Sigmoid colon (tissue), 7 donors: ENCODE results near the gene TPRKB. TPM values are rescaled to one million over a fixed set of nuclear protein-coding genes. Genes with fewer than 3 reads are reported as not detected.

Source experiments
- DNase-seq: peaks from one replicate; pipeline ENCODE4 v3.0.0-alpha.2; 2019
- H3K27ac ChIP-seq, 4 donors: fragments of 200-600 bp; sonication (generic); one replicate each; pipeline ENCODE4 v1.5.1; 2016 to 2019; ENCODE audit warnings: mild to moderate bottlenecking in 1 of 4
- H3K27me3 ChIP-seq, 3 donors: fragments of 200-600 bp; sonication (generic); one replicate each; pipeline ENCODE4 v1.5.1; 2019; ENCODE audit warnings: mild to moderate bottlenecking in 1 of 3
- H3K36me3 ChIP-seq, 4 donors: fragments of 200-600 bp; sonication (generic); one replicate each; pipeline ENCODE4 v1.5.1; 2016 to 2019
- H3K4me1 ChIP-seq, 4 donors: fragments of 200-600 bp; sonication (generic); one replicate each; pipeline ENCODE4 v1.5.1; 2017 to 2019
- H3K4me3 ChIP-seq, 4 donors: fragments of 200-600 bp; sonication (generic); one replicate each; pipeline ENCODE4 v1.5.1; 2017 to 2019; ENCODE audit warnings: mild to moderate bottlenecking in 2 of 4, moderate library complexity in 1 of 4
- H3K9me3 ChIP-seq, 4 donors: fragments of 200-600 bp in 3 of 4; sonication (generic) in 3 of 4; one replicate each; pipeline versions ENCODE4 v1.5.1 to v1.6.1; 2013 to 2019
- EP300 ChIP-seq, 4 donors: sonication (generic); formaldehyde crosslinking; IDR thresholded peaks; one replicate each; pipeline ENCODE4 v1.6.1; 2017; ENCODE audit warnings: antibody characterized with exemption in 4 of 4
- POLR2A ChIP-seq, 2 donors: fragments of 450-650 bp; IDR thresholded peaks; one replicate each; pipeline ENCODE4 v1.6.1; 2016; ENCODE audit warnings: antibody characterized with exemption in 2 of 2, mild to moderate bottlenecking in 2 of 2, moderate library complexity in 2 of 2
- POLR2AphosphoS5 ChIP-seq, 4 donors: sonication (generic); formaldehyde crosslinking; IDR thresholded peaks; one replicate each; pipeline ENCODE4 v1.6.1; 2017; ENCODE audit warnings: antibody characterized with exemption in 4 of 4
- whole genome bisulfite sequencing, 2 donors: extraction: QIAGEN DNeasy Blood & Tissue Kit; methylation state at CpG; one replicate each; pipeline ENCODE4 v1.1.7; 2013; 5-methylcytosine and 5-hydroxymethylcytosine counted together
- intact Hi-C: fragments of 100-400 bp; cut with DNase I; formaldehyde crosslinking; loops from one replicate; pipeline ENCODE4 v1.15.1; 2023
- polyA plus RNA-seq, 3 donors: library from polyadenylated mRNA; stranded (reverse); fragments of 200-250 nt; gene quantifications; one replicate each; pipeline ENCODE4 v1.2.3, GENCODE V29; 2013
- total RNA-seq, 4 donors: library from RNA; depleted of rRNA; stranded (reverse); fragments of >200 nt; gene quantifications; one replicate each; pipeline ENCODE4 v1.1.0, GENCODE V29; 2016
- TF ChIP-seq, protein P1 (sequence below), 4 experiments: fragments of 450-650 bp in 3 of 4; fragments of 200-600 bp in 1 of 4; IDR thresholded peaks; one replicate each; pipeline ENCODE4 v1.5.1; 2016 to 2019; ENCODE audit warnings: antibody characterized with exemption in 4 of 4, mild to moderate bottlenecking in 3 of 4, moderate library complexity in 2 of 4
- donor health status: healthy with polysubstance abuse.
- donor health status: Bipolar disorder and iron deficiency.
- donor health status: healthy.

The TPRKB gene
- total and polyA plus RNA-seq, 7 donors, result 19.0 to 86.2 (median 45.9) TPM

DNA sequence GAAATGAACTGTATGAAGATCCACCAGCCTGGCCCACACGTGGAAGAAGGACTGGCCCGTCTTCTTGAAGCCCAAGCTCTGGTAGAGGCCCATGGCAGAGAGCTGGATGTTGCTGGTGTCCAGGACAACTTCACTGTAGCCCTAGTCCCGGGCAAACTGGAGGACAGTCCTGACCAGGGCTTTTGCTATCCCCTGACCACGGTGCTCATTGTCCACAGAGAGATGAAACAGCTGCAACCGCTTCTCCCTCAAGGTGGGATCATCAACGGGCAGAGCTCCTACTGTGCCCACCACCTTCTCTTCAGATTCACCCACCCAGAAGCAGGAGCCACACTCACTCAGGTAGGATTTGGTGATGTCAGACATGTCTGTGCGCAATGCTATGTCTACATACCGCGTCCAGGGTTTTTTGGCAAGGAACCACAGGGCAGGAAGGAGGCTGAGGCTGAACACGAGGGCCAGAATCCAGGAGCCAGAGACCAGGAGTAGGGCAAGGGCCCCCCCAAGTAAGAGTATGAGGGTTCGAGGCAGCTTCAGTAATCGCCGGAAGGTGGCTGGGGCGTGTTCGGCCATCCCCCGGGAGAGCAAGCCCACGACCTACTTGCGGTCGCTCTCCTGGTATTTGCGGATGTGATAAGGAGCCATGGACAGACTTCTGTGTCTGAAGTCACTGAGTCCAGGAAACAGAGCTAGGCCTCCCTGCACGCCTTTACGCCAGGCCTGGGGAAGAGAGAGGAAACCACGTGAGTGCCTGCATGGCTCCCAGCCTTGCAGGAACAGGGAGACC is 36.3 kb downstream of the TPRKB start:
- H3K27me3 ChIP-seq, result no peaks in the 10 kb centered on the region
- no peak overlapping the region for H3K27ac ChIP-seq
- TF ChIP-seq POLR2AphosphoS5 (IDR thresholded peaks at IDR 0.05) (no peak), EP300 (IDR thresholded peaks at IDR 0.05) (no peak), POLR2A (IDR thresholded peaks at IDR 0.05) (no peak)
- TF ChIP-seq, protein P1, sequence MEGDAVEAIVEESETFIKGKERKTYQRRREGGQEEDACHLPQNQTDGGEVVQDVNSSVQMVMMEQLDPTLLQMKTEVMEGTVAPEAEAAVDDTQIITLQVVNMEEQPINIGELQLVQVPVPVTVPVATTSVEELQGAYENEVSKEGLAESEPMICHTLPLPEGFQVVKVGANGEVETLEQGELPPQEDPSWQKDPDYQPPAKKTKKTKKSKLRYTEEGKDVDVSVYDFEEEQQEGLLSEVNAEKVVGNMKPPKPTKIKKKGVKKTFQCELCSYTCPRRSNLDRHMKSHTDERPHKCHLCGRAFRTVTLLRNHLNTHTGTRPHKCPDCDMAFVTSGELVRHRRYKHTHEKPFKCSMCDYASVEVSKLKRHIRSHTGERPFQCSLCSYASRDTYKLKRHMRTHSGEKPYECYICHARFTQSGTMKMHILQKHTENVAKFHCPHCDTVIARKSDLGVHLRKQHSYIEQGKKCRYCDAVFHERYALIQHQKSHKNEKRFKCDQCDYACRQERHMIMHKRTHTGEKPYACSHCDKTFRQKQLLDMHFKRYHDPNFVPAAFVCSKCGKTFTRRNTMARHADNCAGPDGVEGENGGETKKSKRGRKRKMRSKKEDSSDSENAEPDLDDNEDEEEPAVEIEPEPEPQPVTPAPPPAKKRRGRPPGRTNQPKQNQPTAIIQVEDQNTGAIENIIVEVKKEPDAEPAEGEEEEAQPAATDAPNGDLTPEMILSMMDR (IDR thresholded peaks at IDR 0.05), result no peak
- 63 to 71% methylated on average over 23 of the region's 23 CpGs for WGBS, 2 donors
- H3K9me3 ChIP-seq, result no peaks in the 10 kb centered on the region
- intact Hi-C loops, result no loop called here
- H3K4me1 ChIP-seq, result no peaks in the 10 kb centered on the region
- H3K36me3 ChIP-seq, result no peaks in the 10 kb centered on the region
- DNase-seq, result no peak
- H3K4me3 ChIP-seq, result no peak overlapping the region

DNA sequence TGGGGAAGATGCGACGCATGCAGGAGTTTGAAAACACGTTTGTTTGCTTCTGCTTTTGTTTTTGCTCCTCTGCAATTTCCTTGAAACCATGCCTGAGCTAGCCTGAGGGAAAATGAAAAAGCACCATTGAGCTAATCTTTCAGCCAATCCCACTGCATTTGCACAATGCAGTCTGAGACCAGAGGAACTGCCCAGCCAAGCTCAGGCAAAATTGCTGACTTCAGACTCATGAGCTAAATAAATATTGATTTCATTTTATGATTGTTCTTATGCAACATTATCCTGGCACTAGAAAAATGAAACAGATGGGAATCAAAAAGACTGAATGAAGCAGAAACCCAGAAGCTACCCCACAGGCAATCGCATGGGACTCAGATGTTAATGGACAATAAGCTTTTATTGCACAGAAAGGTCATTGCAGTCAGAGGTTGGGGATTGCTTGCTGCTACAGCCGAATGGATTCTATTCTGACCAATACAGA is 37.0 kb downstream of the TPRKB start:
- Histone ChIP-seq H3K9me3 (no peaks in the 10 kb centered on the region), H3K4me3 (no peak overlapping the region), H3K27me3 (no peaks in the 10 kb centered on the region), H3K27ac (no peak overlapping the region), H3K4me1 (no peaks in the 10 kb centered on the region), H3K36me3 (no peaks in the 10 kb centered on the region)
- DNase-seq, result no peak
- WGBS, 2 donors, result 8 to 48% methylated on average over 5 of the region's 5 CpGs
- TF ChIP-seq EP300 (IDR thresholded peaks at IDR 0.05) (no peak), POLR2A (IDR thresholded peaks at IDR 0.05) (no peak), POLR2AphosphoS5 (IDR thresholded peaks at IDR 0.05) (no peak)
- TF ChIP-seq, protein P1 (IDR thresholded peaks at IDR 0.05), result no peak
- intact Hi-C loops, result no loop called here

DNA sequence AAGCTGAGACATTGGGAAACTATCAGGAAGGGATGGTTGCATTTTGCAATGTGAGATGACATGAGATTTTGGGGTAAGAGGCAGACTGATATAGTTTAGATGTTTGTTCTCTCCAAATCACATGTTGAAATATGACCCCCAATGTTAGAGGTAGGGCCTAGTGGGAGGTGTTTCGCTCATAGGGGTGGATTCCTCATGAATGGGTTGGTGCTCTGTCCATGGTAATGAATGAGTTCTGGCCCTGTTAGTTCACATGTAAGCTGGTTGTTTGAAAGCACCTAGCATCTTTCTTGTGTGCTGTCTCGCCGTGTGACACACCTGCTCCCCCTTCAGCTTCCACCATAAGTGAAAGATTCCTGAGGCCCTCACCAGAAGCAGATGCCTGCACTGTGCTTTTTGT is 37.7 kb downstream of the TPRKB start:
- TF ChIP-seq POLR2A (IDR thresholded peaks at IDR 0.05) (no peak), EP300 (IDR thresholded peaks at IDR 0.05) (no peak), POLR2AphosphoS5 (IDR thresholded peaks at IDR 0.05) (no peak)
- TF ChIP-seq, protein P1 (IDR thresholded peaks at IDR 0.05), result no peak
- intact Hi-C loops, result no loop called here
- H3K27me3 ChIP-seq, result no peaks in the 10 kb centered on the region
- no peaks in the 10 kb centered on the region for H3K4me1 ChIP-seq
- WGBS, 2 donors, result 92 to 97% methylated on average over 3 of the region's 3 CpGs
- H3K36me3 ChIP-seq, result no peaks in the 10 kb centered on the region
- H3K4me3 ChIP-seq, result no peak overlapping the region
- no peak overlapping the region for H3K27ac ChIP-seq
- H3K9me3 ChIP-seq, result no peaks in the 10 kb centered on the region
- DNase-seq, result no peak

DNA sequence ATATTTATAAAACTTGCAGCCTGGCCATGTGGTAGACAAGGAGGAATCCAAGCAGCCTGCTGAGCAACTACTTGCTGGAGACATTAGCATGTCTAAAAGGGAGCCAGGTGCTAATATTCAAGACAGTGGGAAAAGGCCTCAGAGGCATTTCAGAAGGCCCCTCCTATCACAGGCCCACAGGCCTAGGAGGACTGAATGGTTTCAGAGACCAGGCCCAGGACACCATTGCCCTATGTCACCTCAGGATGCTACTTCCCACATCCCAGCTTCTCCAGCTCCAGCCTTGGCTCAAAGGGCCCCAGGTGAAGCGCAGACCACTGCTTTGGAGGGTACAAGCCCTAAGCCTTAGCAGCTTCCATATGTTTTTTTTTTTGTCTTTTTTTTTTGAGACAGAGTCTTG is 39.0 kb downstream of the TPRKB start:
- intact Hi-C loops, result no loop called here
- no peak for TF ChIP-seq EP300 (IDR thresholded peaks at IDR 0.05)
- no peak for TF ChIP-seq POLR2A (IDR thresholded peaks at IDR 0.05)
- TF ChIP-seq, protein P1 (IDR thresholded peaks at IDR 0.05), result no peak
- 94 to 97% methylated on average over 1 of the region's 1 CpG for WGBS, 2 donors
- Histone ChIP-seq H3K4me1 (no peaks in the 10 kb centered on the region), H3K9me3 (no peaks in the 10 kb centered on the region), H3K4me3 (no peak overlapping the region), H3K27me3 (no peaks in the 10 kb centered on the region), H3K36me3 (no peaks in the 10 kb centered on the region), H3K27ac (no peak overlapping the region)
- no peak for DNase-seq
